HepG2 (cell line): Measurements from ENCODE around the gene ARHGEF1. TPM values are rescaled to one million over a fixed set of nuclear protein-coding genes. Genes with fewer than 3 reads are reported as not detected.

Source experiments
- ATAC-seq: fragments of 200-7000 bp; cut with Tn5 transposase; 3 replicates; pipeline ENCODE4 v1.9.1; 2020; ENCODE audit warnings: mild to moderate bottlenecking, moderate library complexity
- BruUV-seq: library from RNA; stranded (reverse); fragments of 400-500 nt; replicated peaks from 2 replicates; lab custom pipeline; 2021; lab: Mats Ljungman, UMichigan
- CTCF ChIA-PET: fragments of 300-600 bp; formaldehyde crosslinking; extraction: SDS; loops from one replicate; lab custom pipeline; 2021; ENCODE audit warnings: low total read pairs, inconsistent platforms, low intra/inter-chr PET ratio; lab: Yijun Ruan, JAX
- POLR2A ChIA-PET: fragments of 350-600 bp; sonication (Branson Sonifier 250); formaldehyde crosslinking; loops from one replicate; lab custom pipeline; 2020; ENCODE audit warnings: antibody characterized with exemption, inconsistent platforms; lab: Yijun Ruan, JAX
- DNase-seq: peaks from one replicate; pipeline ENCODE4 v3.0.0-alpha.2; 2015; ENCODE audit warnings: low spot score
- FAIRE-seq: peaks from 3 replicates; lab custom pipeline; 2011; peaks lifted over from hg19 to GRCh38; lab: Jason Lieb, UNC
- H2AFZ ChIP-seq: one replicate; pipeline ENCODE4 v1.6.1; 2011; ENCODE audit warnings: low read length, inconsistent platforms
- H3K27ac ChIP-seq: fragments of 300-600 bp; 3 replicates; pipeline ENCODE4 v1.8.0; 2011; ENCODE audit warnings: mixed run types, mild to moderate bottlenecking, mixed read lengths, low read length, inconsistent platforms; ENCODE audit not compliant: insufficient read depth; ENCODE audit errors: extremely low read length
- H3K27me3 ChIP-seq, 2 experiments: fragments of 200-600 bp in 1 of 2; 2 replicates in 1 of 2; 3 replicates in 1 of 2; pipeline versions ENCODE4 v1.6.0 to v1.8.0; 2011; ENCODE audit warnings: low read length in 2 of 2, mild to moderate bottlenecking in 2 of 2, moderate library complexity in 2 of 2, inconsistent platforms in 1 of 2; ENCODE audit not compliant: insufficient read depth in 2 of 2, control insufficient read depth in 1 of 2
- H3K36me3 ChIP-seq, 2 experiments: fragments of 200-600 bp in 1 of 2; replicated peaks in 1 of 2; 2 replicates in 1 of 2; 3 replicates in 1 of 2; pipeline versions ENCODE4 v1.5.1 to v1.8.0; 2011; ENCODE audit warnings: low read length in 2 of 2, inconsistent platforms in 1 of 2; ENCODE audit not compliant: insufficient read depth in 2 of 2, control insufficient read depth in 1 of 2
- H3K4me1 ChIP-seq: 2 replicates; pipeline ENCODE4 v1.5.1; 2012; ENCODE audit warnings: low read length, inconsistent platforms; ENCODE audit not compliant: insufficient read depth
- H3K4me2 ChIP-seq: 2 replicates; pipeline ENCODE4 v1.6.0; 2011; ENCODE audit warnings: low read depth, low read length, inconsistent platforms
- H3K4me3 ChIP-seq, 3 experiments: fragments of 200-600 bp in 1 of 3; sonication (generic), shearing (Covaris generic) in 1 of 3; replicated peaks in 1 of 3; 2 replicates each; pipeline ENCODE4 v1.5.1; 2011 to 2016; ENCODE audit warnings: low read length in 3 of 3, inconsistent platforms in 2 of 3, low read depth in 2 of 3, mild to moderate bottlenecking in 2 of 3, control low read depth in 1 of 3, mixed read lengths in 1 of 3; ENCODE audit not compliant: insufficient read depth in 1 of 3
- H3K79me2 ChIP-seq: one replicate; pipeline ENCODE4 v1.6.1; 2011; ENCODE audit warnings: low read length, inconsistent platforms; ENCODE audit not compliant: insufficient read depth
- H3K9ac ChIP-seq: 2 replicates; pipeline ENCODE4 v1.6.0; 2011; ENCODE audit warnings: mild to moderate bottlenecking, low read depth, low read length, inconsistent platforms; ENCODE audit not compliant: insufficient read depth
- H3K9me3 ChIP-seq: 2 replicates; pipeline ENCODE4 v1.5.1; 2012; ENCODE audit warnings: mild to moderate bottlenecking, low read length
- H4K20me1 ChIP-seq: 2 replicates; pipeline ENCODE4 v1.6.0; 2011; ENCODE audit warnings: inconsistent platforms, mild to moderate bottlenecking, low read length, moderate library complexity; ENCODE audit not compliant: insufficient read depth
- ATM ChIP-seq: fragments of 450-650 bp; IDR thresholded peaks from 2 replicates; pipeline ENCODE4 v1.7.1; 2017; ENCODE audit warnings: mild to moderate bottlenecking, borderline replicate concordance
- ETV6 ChIP-seq: sonication (generic); formaldehyde crosslinking; conservative IDR thresholded peaks from 2 replicates; pipeline ENCODE4 v1.4.0; 2020; ENCODE audit warnings: missing genetic modification reagents
- GMEB2 ChIP-seq: IDR thresholded peaks from 2 replicates; pipeline ENCODE4 v1.6.1; 2016; ENCODE audit warnings: missing biosample characterization, missing genetic modification reagents, low read depth
- MAX ChIP-seq: IDR thresholded peaks from 2 replicates; pipeline ENCODE4 v1.6.1; 2012; ENCODE audit warnings: inconsistent platforms
- NFIB ChIP-seq: sonication (generic); formaldehyde crosslinking; IDR thresholded peaks from 2 replicates; pipeline ENCODE4 v1.9.0; 2021; ENCODE audit warnings: missing genetic modification reagents, mild to moderate bottlenecking, borderline replicate concordance
- NFYB ChIP-seq: sonication (generic); formaldehyde crosslinking; IDR thresholded peaks from 2 replicates; pipeline ENCODE4 v1.4.0; 2020; ENCODE audit warnings: missing genetic modification reagents
- PHF8 ChIP-seq: sonication (generic); formaldehyde crosslinking; IDR thresholded peaks from 2 replicates; pipeline ENCODE4 v1.5.0; 2020; ENCODE audit warnings: missing genetic modification reagents
- RAD21 ChIP-seq: fragments of 450-650 bp; formaldehyde crosslinking; IDR thresholded peaks from 2 replicates; pipeline ENCODE4 v1.5.0; 2020; ENCODE audit warnings: mild to moderate bottlenecking
- U2AF2 ChIP-seq: fragments of 200-400 bp; formaldehyde crosslinking; IDR thresholded peaks from 2 replicates; pipeline ENCODE4 v1.6.1; 2017; ENCODE audit warnings: low read depth, mild to moderate bottlenecking, low read length
- YY1 ChIP-seq: IDR thresholded peaks from 2 replicates; pipeline ENCODE4 v1.6.1; 2011; ENCODE audit warnings: low read length, low read depth, moderate library complexity, mild to moderate bottlenecking; ENCODE audit not compliant: insufficient read depth, insufficient replicate concordance
- ZBTB3 ChIP-seq: sonication (generic); formaldehyde crosslinking; IDR thresholded peaks from 2 replicates; pipeline ENCODE4 v1.4.0; 2020; ENCODE audit warnings: low read depth, mild to moderate bottlenecking, moderate library complexity, missing genetic modification reagents, borderline replicate concordance
- ZNF460 ChIP-seq: sonication (generic); formaldehyde crosslinking; IDR thresholded peaks from 2 replicates; pipeline ENCODE4 v1.5.1; 2020; ENCODE audit warnings: missing genetic modification reagents, mild to moderate bottlenecking, borderline replicate concordance
- ZNF546 ChIP-seq: sonication (generic); formaldehyde crosslinking; conservative IDR thresholded peaks from 2 replicates; pipeline ENCODE4 v1.8.1; 2023; ENCODE audit warnings: mild to moderate bottlenecking, missing genetic modification reagents
- ZNF547 ChIP-seq: sonication (generic); formaldehyde crosslinking; IDR thresholded peaks from 2 replicates; pipeline ENCODE4 v1.5.1; 2020; ENCODE audit warnings: mild to moderate bottlenecking, missing genetic modification reagents
- ZNF724P ChIP-seq: sonication (generic); formaldehyde crosslinking; IDR thresholded peaks from 2 replicates; pipeline ENCODE4 v1.8.0; 2022; ENCODE audit warnings: missing genetic modification reagents, borderline replicate concordance
- WGBS: methylation state at CpG from one replicate; pipeline ENCODE4 v1.1.6; 2017; ENCODE audit warnings: low lambda C conversion rate; 5-methylcytosine and 5-hydroxymethylcytosine counted together
- in situ Hi-C: cut with HindIII; loops from 2 replicates; pipeline ENCODE4 v1.10.0; 2017; ENCODE audit warnings: low pct_unique_long_range_greater_than_20kb; ENCODE audit not compliant: extremely low pct_ligation_motif_present
- intact Hi-C: fragments of 100-400 bp; cut with micrococcal nuclease; formaldehyde crosslinking; loops from one replicate; pipeline ENCODE4 v1.10.0; 2022; ENCODE audit not compliant: unreplicated experiment
- polyA plus RNA-seq, 8 experiments: library from polyadenylated mRNA; depleted of rRNA in 3 of 8; stranded (reverse) in 7 of 8; unstranded in 1 of 8; fragments of >200 nt; fragmentation: Illumina TruSeq in 4 of 8; extraction: Trizol in 4 of 8; gene quantifications; 2 replicates each; pipeline versions ENCODE4 v1.2.1 to v1.2.3, GENCODE V29; 2011 to 2016; ENCODE audit warnings: low read depth in 4 of 8, missing spikeins in 1 of 8, mixed read lengths in 1 of 8; ENCODE audit not compliant: insufficient read depth in 1 of 8
- total RNA-seq, 5 experiments: library from RNA; depleted of rRNA; stranded (reverse); fragments of >200 nt; fragmentation: Illumina TruSeq; extraction: Trizol; gene quantifications; 2 replicates each; pipeline ENCODE4 v1.2.3, GENCODE V29; 2016; ENCODE audit warnings: low read depth in 1 of 5

Gene ARHGEF1
- total and polyA plus RNA-seq, 2 of the 13 experiments (the other 11 are each of a cell fraction or from before 2014, with no cell fraction given) = 33.7 to 34.7 TPM

GRCh38 chr19:41850381-41850780, 32.6 kb upstream of the ARHGEF1 start:
- CTCF ChIA-PET = no interaction called here
- no peaks in the 10 kb centered on the region for H4K20me1 ChIP-seq
- in situ Hi-C loops = no loop called here
- no peak overlapping the region for H2AFZ ChIP-seq
- H3K79me2 ChIP-seq = no peaks in the 10 kb centered on the region
- TF ChIP-seq MAX = no peak
- TF ChIP-seq NFYB (CRISPR knock-in tag) = no peak
- TF ChIP-seq ZNF546 (CRISPR knock-in tag) = no peak
- no peak for TF ChIP-seq PHF8 (CRISPR knock-in tag)
- TF ChIP-seq GMEB2 (CRISPR knock-in tag) = no peak
- no peak for TF ChIP-seq ZNF547 (CRISPR knock-in tag)
- no peak for TF ChIP-seq U2AF2
- no peak for TF ChIP-seq NFIB (CRISPR knock-in tag)
- TF ChIP-seq ZNF460 (CRISPR knock-in tag) = no peak
- TF ChIP-seq ZBTB3 (CRISPR knock-in tag) = no peak
- no peak for TF ChIP-seq ZNF724P
- no peak for TF ChIP-seq ETV6 (CRISPR knock-in tag)
- TF ChIP-seq RAD21 = no peak
- no peak for TF ChIP-seq ATM
- no peak for TF ChIP-seq YY1
- no peak for FAIRE-seq
- no peak for DNase-seq
- no peak overlapping the region for H3K27ac ChIP-seq
- H3K27me3 ChIP-seq = peaks cover 1 to 51% of the 10 kb centered on the region in 2 experiments; a peak in 4 of 5 replicates
- H3K9me3 ChIP-seq = no peaks in the 10 kb centered on the region
- no peak overlapping the region for H3K4me3 ChIP-seq
- no peak overlapping the region for H3K9ac ChIP-seq
- no TSS peak for BruUV-seq
- no peak overlapping the region for H3K4me2 ChIP-seq
- ATAC-seq = no peak
- H3K4me1 ChIP-seq = no peaks in the 10 kb centered on the region; the same call in 1 of the 2 replicates
- POLR2A ChIA-PET = interaction anchor here (0.8 kb wide), 1 partner anchor 10 kb away, joined by 3 read pairs; the partner anchor contains the start of gene RPS19
- no peaks in the 10 kb centered on the region for H3K36me3 ChIP-seq
- 0% methylated on average over 5 of the region's 5 CpGs for WGBS
- intact Hi-C loops = no loop called here
